Measurements from ENCODE around the gene MT1X.
"Not testable (repeated sequence)": the region's sequence is repeated elsewhere in the genome, so short reads cannot be mapped to it uniquely, and the experiment has no call there.

MT1X gene

DNA sequence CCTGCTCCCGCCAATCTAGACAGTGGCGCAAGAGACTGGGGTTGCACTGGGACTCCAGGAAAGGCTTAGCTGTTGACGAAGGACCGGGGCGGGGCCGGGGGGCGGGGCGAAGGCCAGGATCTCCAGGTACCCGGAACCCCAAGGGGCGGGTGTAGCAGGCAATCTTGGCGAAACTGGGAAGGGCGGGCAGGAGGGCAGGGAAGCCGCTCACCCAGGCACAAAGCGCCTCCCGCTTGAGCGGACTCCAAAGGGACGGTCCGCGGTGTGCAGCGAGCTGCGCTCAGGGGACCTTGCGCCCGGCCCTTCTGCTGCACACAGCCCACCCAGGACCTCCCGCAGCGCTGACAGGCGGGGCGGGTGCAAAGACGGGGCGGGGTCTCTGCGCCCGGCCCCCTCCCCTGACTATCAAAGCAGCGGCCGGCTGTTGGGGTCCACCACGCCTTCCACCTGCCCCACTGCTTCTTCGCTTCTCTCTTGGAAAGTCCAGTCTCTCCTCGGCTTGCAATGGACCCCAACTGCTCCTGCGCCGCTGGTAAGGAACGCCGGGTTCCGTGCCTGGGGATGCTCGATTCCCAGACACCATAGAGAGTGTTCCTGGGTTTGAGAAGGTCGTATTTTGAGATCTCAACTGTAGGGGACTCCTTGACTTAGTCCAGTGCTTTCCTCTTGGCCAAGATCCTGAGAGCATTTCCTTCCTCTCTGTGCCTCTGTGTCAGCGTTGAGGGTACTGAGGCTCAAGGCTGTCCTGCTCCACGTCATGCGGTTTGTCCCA is 24.5 kb upstream of the MT1X start, which contains the start of gene MT1F:
MT1F (plus strand) TSS at position 405 of the 772 bp plus-strand sequence; CDS start at position 505, 100 bp downstream.
- DNase-seq = no peak

DNA sequence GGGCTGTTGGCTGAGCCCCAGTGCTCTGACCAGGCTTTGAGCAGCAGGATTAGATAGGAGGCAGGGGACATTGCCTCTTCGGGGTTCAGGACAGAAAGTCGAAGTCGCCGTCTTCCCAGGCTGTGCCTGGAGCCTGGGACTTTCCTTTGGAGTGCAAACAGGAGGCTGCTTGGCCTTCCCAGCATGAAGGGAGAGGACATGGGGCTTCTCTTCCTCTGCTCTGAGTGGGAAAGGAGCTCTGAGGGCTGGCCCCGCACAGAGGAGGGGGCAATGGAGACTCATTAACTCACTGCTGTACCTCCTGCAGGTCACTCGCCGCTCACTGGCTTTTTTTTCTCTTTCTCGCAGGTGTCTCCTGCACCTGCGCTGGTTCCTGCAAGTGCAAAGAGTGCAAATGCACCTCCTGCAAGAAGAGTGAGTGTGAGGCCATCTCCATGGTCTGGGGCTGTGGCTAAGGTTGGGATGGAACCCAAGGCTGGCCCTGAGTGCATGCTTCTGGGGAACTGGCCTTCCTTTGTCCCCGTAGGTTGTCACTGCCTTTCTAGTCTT is 23.9 kb upstream of the MT1X start:
- no peak for DNase-seq

DNA sequence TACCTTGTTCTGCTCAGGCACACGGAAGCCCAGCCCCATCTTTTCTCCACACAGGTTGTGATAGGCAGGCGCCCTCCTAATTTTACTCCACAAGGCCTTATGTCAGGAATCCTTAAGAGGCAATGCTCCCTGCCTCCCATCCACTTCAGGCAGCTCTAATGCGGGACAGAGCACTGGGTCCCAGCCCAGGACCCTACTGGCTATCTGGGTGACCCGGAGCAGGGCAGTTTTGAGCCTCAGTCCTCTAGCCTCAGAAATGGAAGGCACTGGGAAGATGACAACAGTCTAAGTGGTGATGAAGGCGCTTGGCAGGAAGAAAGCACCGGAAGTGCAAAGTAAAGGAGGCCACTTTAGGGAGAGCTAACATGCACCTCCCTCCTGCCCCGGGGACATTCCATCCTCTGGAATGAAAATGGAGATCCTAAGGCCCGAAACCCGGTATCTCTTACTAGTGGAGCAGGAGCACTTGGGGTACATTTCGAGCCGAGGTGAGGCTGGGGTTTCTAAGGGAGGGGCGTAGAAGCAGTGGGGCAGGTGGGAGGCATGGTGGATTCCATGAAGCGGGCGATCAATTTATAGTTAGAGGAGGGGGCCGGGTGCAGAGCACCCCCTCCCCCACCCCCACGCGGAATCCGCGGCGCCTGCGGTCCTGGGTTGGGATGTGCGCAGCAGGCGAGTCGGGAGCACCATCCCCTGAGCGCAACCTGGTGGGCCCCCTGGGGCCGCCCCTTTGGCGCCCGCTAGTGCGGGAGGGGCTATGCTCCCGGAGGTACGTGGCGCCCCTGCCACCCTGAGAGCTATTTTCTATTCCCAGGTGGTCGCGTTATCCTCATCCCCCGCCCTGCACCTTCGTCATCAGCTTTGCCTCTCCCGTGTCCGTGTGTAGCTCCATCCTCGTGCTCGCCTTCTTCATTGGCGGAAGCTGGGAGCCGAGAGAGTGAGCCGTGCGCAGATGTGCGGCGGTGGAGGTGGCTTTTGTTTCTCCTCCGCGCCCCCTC is 19.6 kb upstream of the MT1X start:
- DNase-seq = no peak

DNA sequence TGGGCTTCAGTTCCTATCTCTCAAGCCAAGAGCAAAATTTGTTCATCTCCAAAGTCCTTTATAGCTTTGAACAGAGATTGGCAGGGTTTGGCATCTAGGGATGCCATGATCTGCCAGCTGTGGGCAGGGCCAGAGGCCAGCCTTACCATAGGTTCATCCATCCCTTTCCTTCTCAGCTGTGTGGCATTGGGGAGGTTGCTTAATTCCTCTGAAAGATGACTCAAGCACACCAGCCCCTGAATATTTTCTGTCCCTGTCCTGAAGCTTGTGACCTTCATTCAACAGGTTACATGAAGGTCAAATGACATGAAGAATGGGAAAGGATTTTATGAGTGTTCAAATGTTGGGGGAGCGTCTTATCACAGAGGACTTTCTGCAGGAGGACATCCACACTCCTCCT is 17.8 kb upstream of the MT1X start:
- no peak for DNase-seq

DNA sequence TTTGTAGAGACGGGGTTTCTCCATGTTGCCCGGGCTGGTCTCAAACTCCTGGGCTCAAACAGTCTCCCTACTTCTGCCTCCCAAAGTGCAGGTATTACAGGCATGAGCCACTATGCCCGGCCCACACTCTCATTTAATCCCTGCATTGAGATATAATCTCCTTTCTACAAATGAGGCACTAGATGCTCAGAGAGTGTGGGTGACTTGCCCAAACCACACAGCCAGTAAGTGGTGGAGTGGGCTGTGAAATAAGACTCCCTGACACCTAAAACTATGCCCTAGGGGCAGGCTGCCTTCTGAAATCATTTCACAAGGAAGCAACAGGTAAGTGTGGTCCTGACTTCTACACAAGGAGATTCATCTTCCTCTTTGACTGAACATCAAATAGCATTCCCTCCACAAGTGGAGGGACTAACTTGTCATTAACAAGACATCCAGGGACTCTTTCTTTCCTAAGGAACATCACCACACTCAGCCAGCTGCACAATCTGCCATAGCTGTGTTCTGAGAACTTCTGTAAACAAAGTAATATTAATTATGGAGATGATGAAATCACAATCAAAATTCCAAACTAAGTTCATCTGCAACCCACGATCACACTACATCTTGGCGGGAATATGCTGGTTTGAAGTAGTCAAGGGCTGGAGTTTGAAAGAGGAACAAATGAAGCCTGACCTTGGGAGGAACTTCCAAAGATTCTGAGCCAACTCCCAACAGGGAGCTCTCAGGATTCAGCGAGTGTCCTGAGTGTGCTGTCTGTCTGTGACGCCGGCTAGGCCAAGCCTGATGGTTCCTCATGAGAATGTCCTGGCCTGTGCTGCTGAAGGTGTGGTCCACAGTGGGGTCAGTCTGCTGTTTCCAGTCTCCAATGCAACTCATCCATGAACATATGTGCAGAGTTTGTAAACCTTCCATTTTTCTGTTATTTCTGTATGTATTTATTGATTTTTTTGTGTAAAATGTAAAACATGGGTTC is 16.7 kb upstream of the MT1X start:
- not testable (repeated sequence) for DNase-seq

DNA sequence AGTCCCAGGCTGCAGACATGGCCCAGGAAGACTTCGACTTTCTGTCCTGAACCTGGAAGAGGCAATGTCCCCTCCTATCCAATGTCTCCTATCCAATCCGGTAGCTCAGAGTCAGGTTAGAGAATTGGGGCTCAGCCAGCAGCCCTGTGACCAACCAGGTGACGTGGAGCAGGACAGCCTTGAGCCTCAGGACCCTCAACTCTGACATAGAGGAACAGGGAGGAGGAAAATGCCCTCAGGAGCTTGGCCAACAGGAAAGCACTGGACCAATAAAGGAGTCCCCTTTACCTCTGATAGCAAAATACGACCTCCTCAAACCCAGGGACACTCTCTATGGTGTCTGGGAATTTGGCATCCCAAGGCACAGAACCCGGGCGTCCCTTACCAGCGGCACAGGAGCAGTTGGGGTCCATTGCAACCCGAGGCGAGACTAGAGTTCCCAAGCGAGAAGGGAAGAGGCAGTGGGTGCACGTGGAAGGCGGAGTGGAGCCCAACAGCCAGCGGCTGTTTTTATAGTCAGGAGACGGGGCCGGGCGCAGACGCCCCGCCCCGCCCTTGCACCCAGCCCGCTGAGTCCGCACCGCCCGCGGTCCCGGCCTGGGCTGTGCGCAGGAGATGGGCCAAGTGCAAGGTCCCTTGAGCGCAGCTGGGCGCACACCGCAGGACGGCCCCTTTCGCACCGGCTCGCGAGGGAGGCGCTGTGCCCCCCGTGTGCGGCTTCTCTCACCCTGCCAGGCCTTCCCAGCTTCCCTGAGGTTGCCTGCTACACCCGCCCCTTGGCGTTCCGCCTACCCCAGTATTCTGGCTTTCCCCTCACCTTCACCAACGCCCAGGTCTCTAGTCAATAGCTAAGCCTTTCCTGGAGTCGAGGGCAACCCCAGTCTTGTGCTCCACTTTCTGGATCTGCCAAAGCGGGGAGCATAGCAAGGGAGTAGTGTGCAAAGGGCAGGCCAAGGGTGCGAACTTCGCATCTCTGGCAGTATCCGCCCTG is 14.4 kb upstream of the MT1X start, which contains the start of gene MT1G:
MT1G (minus strand) TSS at position 485 of the 991 bp plus-strand sequence; CDS start at position 413, 72 bp downstream.
- no peak for DNase-seq

DNA sequence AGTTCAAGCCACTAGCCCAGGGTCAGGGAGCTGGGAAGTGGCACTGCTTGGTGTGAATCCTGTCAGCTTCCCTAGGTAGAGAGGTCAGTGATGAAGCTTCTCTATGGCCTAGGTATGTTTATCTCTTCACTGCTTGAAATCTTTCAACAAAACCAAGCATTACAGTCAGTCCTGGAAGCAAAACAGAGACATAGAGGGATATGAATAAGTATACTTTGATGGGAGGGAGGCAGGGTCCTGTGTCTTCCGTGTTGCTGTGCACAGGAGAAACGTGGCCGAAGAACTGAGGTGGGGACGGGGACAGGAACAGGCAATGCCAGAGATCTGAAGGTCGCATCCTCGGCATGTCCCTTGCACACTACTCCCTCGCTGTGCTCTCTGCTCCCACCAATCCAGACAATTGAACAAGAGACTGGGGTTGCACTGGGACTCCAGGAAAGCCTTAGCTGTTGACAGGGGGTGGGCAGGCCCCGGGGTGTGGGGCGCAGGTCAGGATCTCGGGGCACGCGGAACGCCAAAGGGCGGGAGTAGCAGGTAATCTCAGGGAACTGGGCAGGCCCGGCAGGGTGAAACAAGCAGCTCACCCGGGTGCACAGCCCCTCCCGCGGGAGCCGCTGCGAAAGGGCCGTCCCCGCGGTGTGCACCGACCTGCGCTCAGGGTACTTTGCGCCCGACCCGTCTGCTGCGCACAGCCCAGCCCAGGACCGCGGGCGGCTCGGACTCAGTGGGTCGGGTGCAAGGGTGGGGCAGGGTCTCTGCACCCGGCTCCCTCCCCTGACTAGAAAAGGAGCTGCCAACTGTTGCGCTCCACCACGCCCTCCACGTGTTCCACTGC is 13.0 kb upstream of the MT1X start, which contains the start of gene MT1H:
MT1H (plus strand) TSS at position 810 of the 835 bp plus-strand sequence. CDS start 71 bp downstream, outside the sequence.
- no peak for DNase-seq

DNA sequence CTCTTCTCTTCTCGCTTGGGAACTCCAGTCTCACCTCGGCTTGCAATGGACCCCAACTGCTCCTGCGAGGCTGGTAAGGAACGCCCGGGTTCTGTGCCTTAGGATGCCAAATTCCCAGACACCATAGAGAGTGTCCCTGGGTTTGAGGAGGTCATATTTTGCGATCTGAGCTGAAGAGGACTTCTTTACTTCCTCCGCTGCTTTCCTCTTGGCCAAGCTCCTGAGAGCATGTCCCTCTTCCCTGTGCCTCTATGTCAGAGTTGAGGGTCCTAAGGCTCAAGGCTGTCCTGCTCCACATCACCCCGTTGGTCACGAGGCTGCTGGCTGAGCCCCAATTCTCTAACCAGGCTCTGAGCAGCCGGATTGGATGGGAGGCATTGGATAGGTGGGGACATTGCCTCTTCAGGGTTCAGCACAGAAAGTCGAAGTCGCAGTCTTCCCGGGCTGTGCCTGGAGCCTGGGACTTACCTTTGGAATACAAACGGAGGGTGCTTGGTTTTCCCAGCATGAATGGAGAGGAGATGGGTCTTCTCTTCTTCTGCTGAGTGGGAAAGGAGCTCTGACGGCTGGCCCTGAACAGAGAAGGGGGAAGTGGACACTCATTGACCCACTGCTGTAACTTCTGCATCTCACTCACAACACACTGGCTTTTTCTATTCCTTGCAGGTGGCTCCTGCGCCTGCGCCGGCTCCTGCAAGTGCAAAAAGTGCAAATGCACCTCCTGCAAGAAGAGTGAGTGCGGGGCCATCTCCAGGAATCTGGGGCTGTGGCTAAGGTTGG is 12.2 kb upstream of the MT1X start:
- DNase-seq = no peak

DNA sequence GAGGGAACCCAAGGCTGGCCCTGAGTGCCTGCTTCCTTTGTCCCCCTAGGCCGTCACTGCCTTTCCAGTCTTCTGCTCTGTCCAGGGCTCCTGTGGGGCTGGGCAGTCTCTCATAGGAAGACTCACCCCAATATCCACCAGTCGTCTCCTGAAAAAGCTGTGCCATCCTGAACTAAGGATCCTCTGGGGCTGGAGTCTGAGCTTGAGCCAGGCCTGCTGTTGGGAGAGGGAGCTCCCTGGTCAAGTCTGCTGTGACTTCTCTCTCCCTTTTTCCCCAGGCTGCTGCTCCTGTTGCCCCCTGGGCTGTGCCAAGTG is 11.7 kb upstream of the MT1X start:
- DNase-seq = no peak

DNA sequence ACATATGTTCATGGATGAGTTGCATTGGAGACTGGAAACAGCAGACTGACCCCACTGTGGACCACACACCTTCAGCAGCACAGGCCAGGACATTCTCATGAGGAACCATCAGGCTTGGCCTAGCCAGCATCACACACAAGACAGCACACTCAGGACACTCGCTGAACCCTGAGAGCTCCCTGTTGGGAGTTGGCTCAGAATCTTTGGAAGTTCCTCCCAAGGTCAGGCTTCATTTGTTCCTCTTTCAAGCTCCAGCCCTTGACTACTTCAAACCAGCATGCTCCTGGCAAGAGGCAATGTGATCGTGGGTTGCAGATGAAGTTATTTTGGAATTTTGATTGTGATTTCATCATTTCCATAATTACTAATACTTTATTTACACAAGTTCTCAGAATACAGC is 10.6 kb upstream of the MT1X start:
- not testable (repeated sequence) for DNase-seq

DNA sequence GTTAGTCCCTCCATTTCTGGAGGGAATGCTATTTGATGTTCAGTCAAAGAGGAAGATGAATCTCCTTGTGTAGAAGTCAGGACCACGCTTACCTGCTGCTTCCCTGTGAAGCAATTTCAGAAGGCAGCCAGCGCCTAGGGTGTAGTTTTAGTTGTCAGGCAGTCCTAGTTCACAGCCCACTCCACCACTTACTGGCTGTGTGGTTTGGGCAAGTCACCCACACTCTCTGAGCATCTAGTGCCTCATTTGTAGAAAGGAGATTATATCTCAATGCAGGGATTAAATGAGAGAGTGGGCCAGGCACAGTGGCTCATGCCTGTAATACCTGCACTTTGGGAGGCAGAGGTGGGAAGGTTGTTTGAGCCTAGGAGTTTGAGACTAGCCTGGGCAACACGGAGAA is 10.1 kb upstream of the MT1X start:
- DNase-seq = not testable (repeated sequence)

DNA sequence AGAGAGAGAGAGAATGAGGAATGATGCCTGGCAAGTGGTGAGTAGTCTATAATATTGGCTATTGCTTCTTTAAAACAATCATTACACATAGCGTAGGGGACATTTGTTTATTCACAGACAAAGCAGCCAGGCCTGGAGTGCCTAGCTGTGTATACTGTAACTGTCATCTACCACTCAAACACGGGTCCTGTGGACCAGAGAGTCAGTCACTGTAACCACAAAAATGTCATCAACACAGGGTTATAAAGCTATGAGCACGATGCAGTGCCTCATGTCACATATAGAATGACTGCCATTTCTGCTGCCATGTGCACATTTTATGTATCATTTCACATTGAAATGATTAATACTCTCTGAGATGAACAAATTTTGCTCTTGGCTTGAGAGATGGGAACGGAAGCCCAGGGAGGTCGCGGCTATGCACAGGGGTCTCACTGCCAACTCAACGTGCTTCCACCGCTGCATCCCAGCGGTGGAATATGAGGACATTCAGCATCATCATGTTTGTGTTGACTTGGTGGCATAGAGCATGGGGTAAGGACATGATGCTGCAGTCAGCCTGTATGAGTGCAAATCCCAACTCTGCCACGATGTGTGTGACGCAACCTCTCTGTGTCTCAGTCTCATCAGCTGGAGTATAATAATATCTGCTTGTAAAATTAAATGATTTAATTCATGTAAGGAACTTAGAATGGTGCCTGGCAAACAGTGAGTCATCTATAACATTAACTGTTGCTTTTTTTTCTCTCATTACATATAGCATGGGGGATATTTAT is 9.3 kb upstream of the MT1X start:
- DNase-seq = no peak

DNA sequence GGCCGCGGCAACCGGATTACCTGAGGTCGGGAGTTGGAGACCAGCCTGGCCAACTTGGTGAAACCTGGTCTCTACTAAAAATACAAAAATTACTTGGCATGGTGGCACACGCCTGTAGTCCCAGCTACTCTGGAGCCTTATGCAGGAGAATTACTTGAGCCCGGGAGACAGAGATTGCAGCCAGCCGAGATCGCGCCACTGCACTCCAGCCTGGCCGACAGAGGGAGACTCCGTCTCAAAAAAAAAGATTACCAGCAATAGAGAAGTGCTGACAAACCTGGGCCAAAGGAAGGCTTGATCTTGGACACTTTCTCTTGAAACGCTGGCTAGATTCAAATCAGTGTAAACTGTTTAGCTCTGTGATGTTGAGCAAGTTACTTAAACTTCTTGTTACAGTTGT is 8.3 kb upstream of the MT1X start:
- no peak for DNase-seq

DNA sequence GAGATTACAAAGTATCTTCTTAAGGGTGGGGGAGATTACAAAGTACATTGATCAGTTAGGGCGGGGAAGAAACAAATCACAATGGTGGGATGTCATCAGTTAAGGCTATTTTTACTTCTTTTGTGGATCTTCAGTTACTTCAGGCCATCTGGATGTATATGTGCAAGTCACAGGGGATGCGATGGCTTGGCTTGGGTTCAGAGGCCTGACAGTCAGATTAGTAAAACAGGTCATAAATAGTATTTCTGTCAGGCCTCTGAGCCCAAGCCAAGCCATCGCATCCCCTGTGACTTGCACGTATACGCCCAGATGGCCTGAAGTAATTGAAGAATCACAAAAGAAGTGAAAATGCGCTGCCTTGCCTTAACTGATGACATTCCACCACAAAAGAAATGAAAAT is 7.7 kb upstream of the MT1X start:
- not testable (repeated sequence) for DNase-seq

DNA sequence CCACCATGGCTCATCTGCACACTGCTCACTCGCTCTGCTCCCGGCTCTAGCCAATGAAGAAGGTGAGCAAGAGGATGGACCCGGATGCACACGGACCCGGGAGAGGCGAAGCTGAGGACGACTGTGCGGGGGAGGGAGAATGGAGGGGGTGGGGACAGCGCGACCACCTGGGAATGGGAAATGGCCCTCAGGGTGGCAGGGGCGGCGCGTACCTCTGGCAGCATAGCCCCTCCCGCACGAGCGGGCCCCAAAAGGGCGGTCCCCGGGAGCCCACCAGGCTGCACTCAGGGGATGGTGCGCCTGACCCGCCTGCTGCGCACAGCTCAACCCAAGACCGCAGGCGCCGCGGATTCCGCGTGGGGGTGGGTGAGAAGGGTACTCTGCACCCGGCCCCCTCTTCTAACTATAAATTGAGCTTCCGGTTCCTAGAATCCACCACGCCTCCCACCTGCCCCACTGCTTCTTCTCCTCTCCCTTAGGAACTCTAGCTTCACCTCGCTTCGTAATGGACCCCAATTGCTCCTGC is 6.5 kb upstream of the MT1X start:
- no peak for DNase-seq

DNA sequence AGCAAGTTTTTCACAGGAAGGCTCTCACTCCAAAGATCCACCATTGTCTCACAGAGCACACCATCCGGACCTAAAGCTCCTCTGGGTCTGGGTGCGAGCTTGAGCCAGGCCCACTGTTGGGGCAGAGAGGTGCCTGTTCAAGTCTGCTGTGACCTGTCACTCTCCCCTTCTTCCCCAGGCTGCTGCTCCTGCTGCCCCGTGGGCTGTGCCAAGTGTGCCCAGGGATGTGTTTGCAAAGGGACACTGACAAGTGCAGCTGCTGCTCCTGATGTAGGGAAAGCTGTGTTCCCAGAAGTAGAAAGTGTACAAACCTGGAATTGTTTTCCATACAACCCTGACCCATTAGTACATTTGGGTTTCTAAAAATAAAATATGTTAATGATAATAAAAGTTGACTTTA is 4.8 kb upstream of the MT1X start:
- no peak for DNase-seq

DNA sequence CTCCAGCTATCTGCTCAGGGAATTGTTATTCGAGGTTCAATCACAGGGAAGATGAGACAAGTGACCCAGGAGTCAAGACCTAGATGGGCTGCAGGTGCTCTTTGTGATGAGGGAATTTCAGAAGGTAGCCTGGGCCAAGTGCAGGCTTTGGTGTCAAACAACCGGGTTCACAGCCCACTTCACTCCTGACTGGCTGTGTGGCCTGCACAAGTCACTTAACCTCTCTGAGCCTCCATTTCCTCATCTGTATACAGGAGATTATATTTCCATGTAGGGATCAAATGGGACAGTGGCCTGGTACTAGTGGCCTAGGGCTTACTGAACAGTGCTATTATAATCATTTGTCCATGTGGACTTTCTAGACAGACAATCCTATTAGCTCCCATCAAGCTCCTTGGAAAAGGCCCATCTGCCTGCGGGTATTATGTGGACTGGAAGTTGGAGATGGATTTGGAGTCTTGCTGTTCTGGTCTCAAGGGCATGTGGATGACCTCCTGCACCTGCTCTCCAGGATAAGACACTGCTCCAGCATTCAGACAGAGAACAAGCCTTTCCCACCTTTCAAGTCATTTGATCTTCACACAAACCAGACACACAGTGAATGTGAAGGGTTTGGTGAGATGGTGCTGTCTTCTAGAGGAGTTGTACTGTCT is 3.1 kb upstream of the MT1X start:
- no peak for DNase-seq
